GM18505 (cell line): Measurements from ENCODE around the gene TOR1A.

Source experiments
- ATAC-seq: cut with Tn5 transposase; IDR thresholded peaks from one replicate; pipeline ENCODE4 v1.9.1; 2021; ENCODE audit not compliant: unreplicated experiment
- POLR2A ChIP-seq: IDR thresholded peaks from 4 replicates; pipeline ENCODE4 v1.6.1; 2011; ENCODE audit warnings: borderline replicate concordance; ENCODE audit not compliant: insufficient read depth, insufficient read length; ENCODE audit errors: extremely low read depth

Gene TOR1A

GRCh38 chr9:129840034-129840433 lies 16.1 kb upstream of the TOR1A start:
- no peak for TF ChIP-seq POLR2A
- no peak for ATAC-seq

- ATAC-seq, result no peak
- TF ChIP-seq POLR2A, result no peak
These were observed 15.5 kb upstream of the TOR1A start for GRCh38 chr9:129839324-129840023.

GRCh38 chr9:129838707-129839259 lies 14.8 kb upstream of the TOR1A start:
- TF ChIP-seq POLR2A, result no peak
- no peak for ATAC-seq

GRCh38 chr9:129836311-129837007 lies 12.5 kb upstream of the TOR1A start:
- no peak for ATAC-seq

GRCh38 chr9:129835860-129836223 lies 11.9 kb upstream of the TOR1A start:
- TF ChIP-seq POLR2A, result no peak
- no peak for ATAC-seq

More at GRCh38 chr9:129836311-129837007, 12.5 kb upstream of the TOR1A start:
- TF ChIP-seq POLR2A, result no peak

GRCh38 chr9:129835128-129835859 lies 11.4 kb upstream of the TOR1A start, which contains the start of the genes C9orf78 and USP20:
Gene C9orf78, minus strand, starts transcription at chr9:129835275. Its CDS starts 54 bp downstream, at chr9:129835221.
Gene USP20, plus strand, starts transcription at chr9:129835458. Its CDS starts 17,098 bp downstream, at chr9:129852556.
- peak; percentile 93 for TF ChIP-seq POLR2A
- peak; percentile 91 for ATAC-seq

GRCh38 chr9:129834489-129835127 lies 10.7 kb upstream of the TOR1A start:
- ATAC-seq, result peak; percentile 21
- TF ChIP-seq POLR2A, result no peak

- no peak for ATAC-seq
These were observed 9.0 kb upstream of the TOR1A start for GRCh38 chr9:129832982-129833381.

GRCh38 chr9:129828969-129829368 lies 5.0 kb upstream of the TOR1A start:
- no peak for TF ChIP-seq POLR2A

More at GRCh38 chr9:129832982-129833381, 9.0 kb upstream of the TOR1A start:
- TF ChIP-seq POLR2A, result no peak

GRCh38 chr9:129828051-129828450 lies 4.1 kb upstream of the TOR1A start:
- no peak for TF ChIP-seq POLR2A
- ATAC-seq, result no peak

More at GRCh38 chr9:129828969-129829368, 5.0 kb upstream of the TOR1A start:
- ATAC-seq, result no peak

- no peak for ATAC-seq
- no peak for TF ChIP-seq POLR2A
These were observed 2.8 kb upstream of the TOR1A start for GRCh38 chr9:129826759-129827158.

- ATAC-seq, result no peak
- no peak for TF ChIP-seq POLR2A
These were observed 2.4 kb upstream of the TOR1A start for GRCh38 chr9:129826344-129826743.

- ATAC-seq, result peak; percentile 11
- no peak for TF ChIP-seq POLR2A
These were observed 398 bp downstream of the TOR1A start for GRCh38 chr9:129823542-129823934.

GRCh38 chr9:129822898-129823541 lies 916 bp downstream of the TOR1A start:
- TF ChIP-seq POLR2A, result peak; percentile 18
- no peak for ATAC-seq
